ENCODE data around the gene NOXO1.

The NOXO1 gene

DNA sequence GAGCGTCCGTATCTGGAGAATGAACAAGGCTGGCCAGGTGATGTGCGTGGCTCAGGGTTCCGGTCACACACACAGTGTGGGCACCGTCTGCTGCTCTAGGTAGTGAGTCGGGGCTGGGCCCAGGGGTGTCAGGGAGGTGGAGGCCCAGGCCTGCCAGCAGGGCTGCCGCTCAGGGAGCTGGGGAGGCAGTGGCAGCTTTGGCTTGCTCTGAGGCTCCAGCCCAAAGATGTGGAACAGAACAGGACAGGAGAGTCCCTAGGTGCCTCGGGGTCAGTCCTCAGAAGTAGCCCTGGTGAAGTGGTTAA, 5.1 kb downstream of the NOXO1 start:
- Histone ChIP-seq H3K27ac (ENCODE audit: low read length) (no peak overlapping the region), H3K36me3 (ENCODE audit: insufficient read depth, low read length) (peaks cover 54% of the 10 kb centered on the region)

GRCh38 chr16:1975432-1976215, 5.6 kb downstream of the NOXO1 start:
- no peak for ATAC-seq (ENCODE audit: insufficient read depth, low read depth)
- Histone ChIP-seq H3K79me2 (ENCODE audit: insufficient read depth, low read length) (peaks cover 43% of the 10 kb centered on the region), H4K20me1 (ENCODE audit: insufficient read depth, low read length) (peaks cover 31% of the 10 kb centered on the region), H2AFZ (ENCODE audit: low read depth, low read length) (no peak overlapping the region), H3K9ac (ENCODE audit: low read depth, low read length) (no peak overlapping the region), H3K4me1 (ENCODE audit: insufficient read depth, low read length) (peaks cover 31% of the 10 kb centered on the region), H3K9me3 (ENCODE audit: insufficient read depth, low read length, severe bottlenecking) (no peaks in the 10 kb centered on the region), H3K4me2 (ENCODE audit: insufficient read depth, low read length) (no peak overlapping the region), H3K27ac (ENCODE audit: low read length) (no peak overlapping the region), H3K27me3 (ENCODE audit: insufficient read depth, low read length, poor library complexity) (no peaks in the 10 kb centered on the region), H3K4me3 (ENCODE audit: low read depth in 1 of 2, low read length in 2 of 2) (no peak overlapping the region), H3K36me3 (ENCODE audit: insufficient read depth, low read length) (peaks cover 54% of the 10 kb centered on the region)
- TF ChIP-seq EZH2 (IDR thresholded peaks at IDR 0.05; ENCODE audit: borderline replicate concordance, low read depth, low read length, severe bottlenecking) (no peak), CTCF (IDR thresholded peaks at IDR 0.05; ENCODE audit: borderline replicate concordance, extremely low read depth, low read length, poor library complexity, severe bottlenecking) (no peak)
- no peak for DNase-seq

More for the DNA sequence above, 5.1 kb downstream of the NOXO1 start:
- no peaks in the 10 kb centered on the region for H3K27me3 ChIP-seq (ENCODE audit: insufficient read depth, low read length, poor library complexity)
- H3K9me3 ChIP-seq (ENCODE audit: insufficient read depth, low read length, severe bottlenecking) = no peaks in the 10 kb centered on the region
- H3K79me2 ChIP-seq (ENCODE audit: insufficient read depth, low read length) = peaks cover 37% of the 10 kb centered on the region
- TF ChIP-seq CTCF (IDR thresholded peaks at IDR 0.05; ENCODE audit: borderline replicate concordance, extremely low read depth, low read length, poor library complexity, severe bottlenecking) (no peak), EZH2 (IDR thresholded peaks at IDR 0.05; ENCODE audit: borderline replicate concordance, low read depth, low read length, severe bottlenecking) (no peak)
- H3K4me1 ChIP-seq (ENCODE audit: insufficient read depth, low read length) = peaks cover 26% of the 10 kb centered on the region
- H2AFZ ChIP-seq (ENCODE audit: low read depth, low read length) = no peak overlapping the region
- ATAC-seq (ENCODE audit: insufficient read depth, low read depth) (no peak), DNase-seq (no peak)
- peaks cover 31% of the 10 kb centered on the region for H4K20me1 ChIP-seq (ENCODE audit: insufficient read depth, low read length)
- no peak overlapping the region for H3K4me2 ChIP-seq (ENCODE audit: insufficient read depth, low read length)
- H3K4me3 ChIP-seq (ENCODE audit: low read depth in 1 of 2, low read length in 2 of 2) = no peak overlapping the region
- no peak overlapping the region for H3K9ac ChIP-seq (ENCODE audit: low read depth, low read length)

DNA sequence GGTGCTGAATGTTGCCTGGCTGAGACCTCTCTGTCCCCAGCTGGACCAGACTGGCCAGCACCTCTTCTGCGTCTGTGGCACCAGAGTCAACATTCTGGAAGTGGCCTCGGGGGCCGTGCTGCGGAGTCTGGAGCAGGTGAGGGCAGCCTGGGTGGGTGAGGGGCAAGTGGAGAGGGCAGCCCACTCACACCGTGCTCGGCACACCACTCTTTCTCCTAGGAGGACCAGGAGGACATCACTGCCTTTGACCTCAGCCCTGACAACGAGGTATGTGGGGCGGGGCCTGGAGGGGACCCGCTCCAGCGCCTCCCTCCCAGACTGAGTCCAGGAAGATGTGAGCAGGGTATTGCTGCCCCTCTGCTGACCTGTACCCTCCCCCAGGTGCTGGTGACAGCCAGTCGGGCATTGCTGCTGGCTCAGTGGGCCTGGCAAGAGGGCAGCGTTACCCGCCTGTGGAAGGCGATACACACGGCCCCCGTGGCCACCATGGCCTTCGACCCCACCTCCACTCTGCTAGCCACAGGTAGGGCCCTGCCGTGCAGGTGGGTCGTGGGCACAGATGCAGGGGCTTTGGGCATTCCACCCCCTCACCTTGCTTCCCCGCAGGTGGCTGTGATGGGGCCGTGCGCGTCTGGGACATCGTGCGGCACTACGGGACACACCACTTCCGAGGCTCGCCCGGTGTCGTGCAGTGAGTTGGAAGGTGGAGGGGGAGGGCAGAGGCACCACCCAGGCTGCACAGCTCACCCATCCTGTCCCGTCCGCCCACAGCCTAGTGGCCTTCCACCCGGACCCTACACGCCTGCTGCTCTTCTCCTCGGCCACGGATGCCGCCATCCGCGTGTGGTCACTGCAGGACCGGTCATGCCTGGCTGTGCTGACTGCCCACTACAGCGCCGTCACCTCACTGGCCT, 6.9 kb downstream of the NOXO1 start:
- TF ChIP-seq EZH2 (IDR thresholded peaks at IDR 0.05; ENCODE audit: borderline replicate concordance, low read depth, low read length, severe bottlenecking) (no peak), CTCF (IDR thresholded peaks at IDR 0.05; ENCODE audit: borderline replicate concordance, extremely low read depth, low read length, poor library complexity, severe bottlenecking) (no peak)
- Histone ChIP-seq H2AFZ (ENCODE audit: low read depth, low read length) (no peak overlapping the region), H3K4me3 (ENCODE audit: low read depth in 1 of 2, low read length in 2 of 2) (no peak overlapping the region), H3K36me3 (ENCODE audit: insufficient read depth, low read length) (peaks cover 53% of the 10 kb centered on the region), H3K4me1 (ENCODE audit: insufficient read depth, low read length) (peaks cover 34% of the 10 kb centered on the region), H4K20me1 (ENCODE audit: insufficient read depth, low read length) (peaks cover 31% of the 10 kb centered on the region), H3K27me3 (ENCODE audit: insufficient read depth, low read length, poor library complexity) (no peaks in the 10 kb centered on the region), H3K4me2 (ENCODE audit: insufficient read depth, low read length) (peak overlapping the region; percentile 99; the same call in 1 of the 2 replicates), H3K27ac (ENCODE audit: low read length) (no peak overlapping the region), H3K9ac (ENCODE audit: low read depth, low read length) (no peak overlapping the region), H3K79me2 (ENCODE audit: insufficient read depth, low read length) (peaks cover 43% of the 10 kb centered on the region), H3K9me3 (ENCODE audit: insufficient read depth, low read length, severe bottlenecking) (no peaks in the 10 kb centered on the region)
- DNase-seq (no peak), ATAC-seq (ENCODE audit: insufficient read depth, low read depth) (no peak)

Measured in DND-41 (cell line).